HG03432 (cell line): ENCODE measurements around the gene DNAJC25.
A peak's percentile ranks its signal among the peaks of the same experiment; 100 is the strongest.
"Not testable (repeated sequence)": the region's sequence is repeated elsewhere in the genome, so short reads cannot be mapped to it uniquely, and the experiment has no call there.

Source experiments
- ATAC-seq: cut with Tn5 transposase; IDR thresholded peaks from one replicate; pipeline ENCODE4 v1.9.1; 2021; ENCODE audit warnings: mild to moderate bottlenecking, moderate library complexity; ENCODE audit not compliant: unreplicated experiment

DNAJC25 gene

GRCh38 chr9:111631214-111631971 lies at the start of gene DNAJC25:
TSS of gene DNAJC25 (plus strand) at chr9:111631334. CDS start at chr9:111631408, 74 bp downstream.
- ATAC-seq = peak; percentile 98

GRCh38 chr9:111582888-111583287 lies 48.2 kb upstream of the DNAJC25 start:
- no peak for ATAC-seq

DNA sequence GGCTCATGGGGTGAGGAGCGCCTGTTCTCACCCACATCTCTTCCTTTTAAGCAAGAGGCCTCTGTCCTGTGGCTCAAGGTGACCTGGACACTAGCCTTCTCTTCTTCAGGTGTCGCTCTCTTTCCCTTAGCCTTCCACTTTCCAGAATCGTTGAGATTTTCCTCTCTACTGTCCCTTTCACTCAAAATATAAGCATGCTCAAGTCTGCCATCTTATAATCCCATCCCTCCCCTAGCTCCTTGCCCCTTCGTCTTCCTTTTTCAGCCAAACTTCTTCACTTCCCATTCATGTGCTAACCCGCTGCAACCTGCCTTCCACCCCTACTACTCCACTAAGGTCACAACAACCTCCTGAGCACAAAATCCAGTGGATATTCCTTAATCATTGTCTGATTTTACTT lies 44.8 kb upstream of the DNAJC25 start:
- no peak for ATAC-seq

- ATAC-seq = no peak
These were observed 42.3 kb upstream of the DNAJC25 start for GRCh38 chr9:111588846-111589245.

DNA sequence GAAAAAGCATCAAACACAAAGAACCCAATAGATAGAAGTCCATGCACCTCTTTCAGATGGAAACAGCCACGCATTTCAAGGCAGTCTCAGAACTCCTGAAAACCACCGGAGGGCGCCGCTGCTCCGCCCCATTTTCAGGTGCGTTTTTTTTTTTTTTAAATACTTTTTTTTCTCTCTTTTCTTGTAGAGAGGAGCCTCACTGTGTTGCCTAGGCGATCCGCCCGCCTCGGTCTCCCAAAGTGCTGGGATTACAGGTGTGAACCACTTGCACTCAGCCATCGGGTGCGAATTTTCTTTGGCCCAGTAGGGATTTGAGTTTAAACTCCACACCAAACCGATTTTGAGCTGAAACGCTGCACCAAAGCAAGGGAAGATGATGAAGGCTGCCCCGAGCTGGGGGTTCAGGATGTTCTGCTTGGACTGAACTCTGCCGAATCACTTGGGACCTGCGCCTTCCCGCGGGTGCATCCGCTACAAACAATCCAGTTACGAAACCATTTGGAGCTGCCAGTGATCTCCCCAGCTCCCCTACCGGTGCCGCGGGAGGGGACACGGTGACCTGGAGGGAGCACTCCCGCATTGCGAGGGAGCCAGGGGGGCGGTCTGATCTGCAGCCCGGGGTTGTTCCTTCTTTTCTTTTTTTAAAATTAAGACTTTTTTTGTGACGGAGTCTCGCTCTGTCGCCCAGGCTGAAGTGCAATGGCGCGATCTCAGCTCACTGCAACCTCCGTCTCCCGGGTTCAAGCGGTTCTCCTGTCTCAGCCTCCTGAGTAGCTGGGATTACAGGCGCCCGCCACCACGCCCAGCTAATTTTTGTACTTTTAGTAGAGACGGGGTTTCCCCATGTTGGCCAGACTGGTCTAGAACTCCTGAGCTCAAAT lies 33.0 kb upstream of the DNAJC25 start:
- ATAC-seq = peak; percentile 53

DNA sequence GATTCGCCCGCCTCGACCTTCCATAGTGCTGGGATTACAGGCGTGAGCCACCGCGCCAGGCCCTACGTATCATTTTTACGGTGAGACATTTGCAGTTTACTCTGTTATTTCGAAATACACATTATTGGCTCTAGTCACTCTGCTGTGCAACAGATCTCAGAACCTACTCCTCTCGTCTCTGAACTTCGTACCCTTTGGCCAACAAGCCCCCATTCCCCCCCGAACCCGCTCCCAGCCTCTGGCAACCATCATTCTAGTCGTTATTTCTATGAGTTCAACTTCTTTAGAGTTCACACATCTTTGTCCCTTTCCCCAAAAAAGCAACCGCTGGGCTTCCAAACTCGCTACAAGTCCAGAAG lies 32.4 kb upstream of the DNAJC25 start:
- ATAC-seq = peak; percentile 16

- ATAC-seq = peak; percentile 40
These were observed 31.8 kb upstream of the DNAJC25 start, which contains the start of gene PTGR1 for GRCh38 chr9:111599092-111599954. TSS of gene PTGR1 (minus strand) at chr9:111599647. CDS start at chr9:111597422, 2,225 bp downstream.

DNA sequence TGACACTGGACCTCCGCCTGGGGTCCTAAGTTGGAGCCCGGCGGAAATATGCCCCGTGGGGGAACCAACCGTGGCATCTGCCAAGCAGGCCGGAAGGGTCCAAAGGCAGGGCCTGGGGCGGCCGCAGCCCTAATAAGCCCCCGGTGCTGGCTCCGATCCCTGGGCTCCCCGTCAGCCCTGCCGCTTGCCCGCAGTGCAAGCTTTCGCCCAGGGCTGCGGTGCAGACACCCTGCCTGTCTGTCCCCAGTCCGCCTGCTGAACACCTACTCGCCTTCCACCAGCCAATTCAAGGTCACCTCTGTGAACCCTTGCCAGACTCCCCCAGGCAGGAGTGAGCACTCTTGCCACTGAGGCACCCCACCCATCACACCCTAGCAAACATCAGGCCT lies 31.2 kb upstream of the DNAJC25 start:
- ATAC-seq = peak; percentile 3

DNA sequence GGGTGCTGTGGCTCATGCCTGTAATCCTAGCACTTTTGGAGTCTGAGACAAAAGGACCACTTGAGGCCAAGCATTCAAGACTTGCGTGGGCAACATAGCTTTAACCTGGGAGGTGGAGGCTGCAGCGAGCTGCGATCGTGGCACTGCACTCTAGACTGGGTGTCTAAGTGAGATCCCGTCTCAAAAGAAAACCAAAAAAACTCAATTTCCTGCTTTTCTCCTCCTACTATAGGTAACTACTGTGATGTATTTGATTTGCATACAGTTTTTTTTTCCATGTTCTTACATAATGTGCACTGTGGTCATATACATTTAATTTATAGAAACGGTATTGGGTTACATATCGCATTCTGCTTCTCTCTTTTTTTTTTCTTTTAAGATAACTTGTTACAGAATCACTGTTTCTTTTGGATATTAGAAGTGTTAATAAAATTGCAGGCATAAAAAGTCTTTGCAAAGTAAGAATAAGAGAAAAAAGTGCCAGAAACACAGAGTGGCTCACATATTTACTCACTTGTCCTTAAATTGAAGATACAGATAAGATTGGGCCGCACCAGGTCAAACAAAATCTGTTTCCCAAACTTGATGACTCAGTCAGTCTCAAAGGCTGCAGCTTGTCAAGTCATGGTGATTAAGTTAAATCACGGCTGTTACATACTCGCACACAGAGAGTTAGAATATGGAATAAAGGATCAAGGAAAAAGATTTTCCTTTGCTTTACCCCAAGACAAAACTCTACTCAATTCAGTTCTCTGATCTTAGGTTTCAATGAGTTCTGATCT lies 29.7 kb upstream of the DNAJC25 start:
- no peak for ATAC-seq

DNA sequence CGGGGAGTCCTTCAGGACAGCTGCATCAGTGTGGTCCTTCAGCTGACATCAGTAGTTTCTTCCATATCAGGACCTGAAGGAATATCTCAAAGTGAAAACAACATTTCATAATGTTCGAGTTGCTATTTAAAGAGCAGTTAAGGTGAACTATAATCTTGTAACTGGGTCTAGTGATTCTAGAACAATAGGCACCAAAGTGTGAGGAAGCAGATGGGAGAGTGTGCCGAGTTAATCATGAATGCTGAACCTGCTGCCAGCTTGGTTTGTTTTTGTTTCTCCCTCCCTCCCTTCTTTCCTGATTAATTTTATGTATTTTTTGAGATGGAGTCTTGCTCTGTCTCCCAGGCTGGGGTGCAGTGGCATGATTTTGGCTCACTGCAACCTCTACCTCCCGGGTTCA lies 28.1 kb upstream of the DNAJC25 start:
- no peak for ATAC-seq

DNA sequence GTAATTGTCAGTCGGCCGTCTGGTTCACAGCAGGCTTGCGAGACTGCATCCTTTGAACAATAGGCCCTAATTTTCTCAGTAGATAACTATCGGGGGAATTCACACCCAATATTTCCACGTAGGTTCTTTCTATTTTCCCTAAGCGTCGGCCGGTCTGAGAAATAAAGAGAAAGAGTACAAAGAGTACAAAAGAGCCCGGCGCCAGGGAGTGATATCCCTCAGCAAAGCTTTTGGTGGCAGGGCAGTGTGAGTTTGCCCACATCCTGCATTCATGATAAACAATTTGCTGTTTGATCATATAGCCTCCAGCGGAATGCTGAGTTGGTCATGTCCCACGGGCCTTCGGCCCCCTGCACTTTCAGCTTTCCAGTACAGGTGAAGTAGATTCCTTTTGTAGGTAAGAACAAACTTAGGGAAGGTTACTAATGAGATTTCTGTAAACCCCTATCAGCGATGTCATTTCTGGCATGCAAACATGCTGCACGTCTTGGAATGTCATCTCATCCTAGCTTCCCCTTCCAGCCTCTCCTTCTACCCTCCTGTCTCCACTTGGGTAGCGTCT lies 27.0 kb upstream of the DNAJC25 start:
- ATAC-seq = no peak

DNA sequence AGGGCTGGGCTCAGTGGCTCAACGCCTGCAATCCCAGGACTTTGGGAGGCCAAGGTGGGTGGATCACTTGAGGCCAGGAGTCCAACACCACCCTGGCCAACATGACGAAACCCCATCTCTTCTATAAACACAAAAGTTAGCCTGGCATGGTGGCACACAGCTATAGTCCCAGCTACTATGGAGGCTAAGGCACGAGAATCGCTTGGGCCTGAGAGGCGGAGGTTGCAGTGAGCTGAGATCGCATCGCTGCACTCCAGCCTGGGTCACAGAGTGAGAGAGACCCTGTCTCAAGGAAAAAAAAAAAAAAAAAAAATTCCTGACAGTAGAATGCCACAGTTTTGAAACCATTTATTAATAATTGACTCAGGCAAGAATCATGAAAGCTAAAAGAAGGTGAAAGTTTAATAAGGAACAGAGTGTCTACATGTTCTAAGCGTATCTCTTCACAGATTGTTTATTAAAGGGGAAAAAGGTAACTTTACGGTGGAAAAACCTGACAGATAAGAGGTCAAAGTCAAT lies 26.0 kb upstream of the DNAJC25 start:
- ATAC-seq = no peak

DNA sequence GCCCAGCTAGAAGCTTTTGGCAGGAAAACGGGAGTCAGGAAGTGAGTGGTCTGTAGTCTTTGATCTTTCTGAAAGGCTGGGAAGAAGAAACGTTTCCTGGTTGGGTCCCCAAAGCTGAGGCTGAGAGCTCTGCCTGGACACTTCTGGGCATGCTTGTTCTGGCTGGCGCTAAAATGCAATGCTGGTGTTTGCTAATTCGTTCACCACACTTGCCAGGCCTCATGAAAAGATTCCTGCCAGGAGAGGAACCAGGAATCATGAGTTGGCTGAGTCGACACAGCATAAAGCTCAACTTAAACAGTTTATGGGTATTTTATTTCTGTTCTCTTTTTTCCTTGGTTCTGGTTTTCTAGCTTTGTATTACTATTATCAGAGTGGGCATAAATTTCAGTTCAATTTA lies 21.0 kb upstream of the DNAJC25 start:
- no peak for ATAC-seq

- ATAC-seq = no peak
These were observed 20.3 kb upstream of the DNAJC25 start for GRCh38 chr9:111610845-111611244.

DNA sequence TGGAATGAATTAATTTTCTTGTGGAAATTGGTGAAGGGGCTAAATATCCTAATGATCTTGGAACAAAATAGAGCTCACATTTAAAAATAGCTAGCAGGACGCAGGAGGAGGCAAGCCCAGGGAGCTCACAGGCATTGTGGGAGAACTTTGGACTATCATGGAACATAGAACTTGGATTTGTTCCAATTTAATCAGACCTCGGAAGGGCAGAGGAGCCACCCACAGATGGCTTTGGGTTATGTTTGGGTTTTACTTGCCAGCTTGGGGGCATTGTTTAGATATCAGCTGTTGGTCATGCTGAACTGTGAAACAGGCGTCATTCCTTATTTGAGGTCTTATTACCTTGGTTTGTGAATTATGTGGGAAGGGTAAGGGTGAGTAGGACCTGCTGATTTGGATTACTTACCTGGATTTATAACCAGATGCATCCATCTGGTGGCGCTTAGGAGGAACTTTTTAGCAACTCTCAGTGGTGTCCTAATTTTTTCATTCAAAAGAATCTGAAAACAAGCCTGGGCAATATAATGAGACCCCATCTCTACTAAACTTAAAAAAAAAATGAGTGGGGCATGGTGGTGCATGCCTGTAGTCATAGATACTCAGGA lies 17.6 kb upstream of the DNAJC25 start:
- ATAC-seq = no peak

- no peak for ATAC-seq
These were observed 15.2 kb upstream of the DNAJC25 start for GRCh38 chr9:111615928-111616327.

- ATAC-seq = not testable (repeated sequence)
These were observed 13.8 kb upstream of the DNAJC25 start for GRCh38 chr9:111617349-111617748.

- ATAC-seq = peak; percentile 54
These were observed 9.1 kb upstream of the DNAJC25 start for GRCh38 chr9:111621895-111622480.

- no peak for ATAC-seq
These were observed 8.5 kb upstream of the DNAJC25 start for GRCh38 chr9:111622626-111623025.
